ENCODE measurements around the gene CLK4. TPM values are rescaled to one million over a fixed set of nuclear protein-coding genes. Genes with fewer than 3 reads are reported as not detected.

CLK4 gene
- 20.0 and 38.3 TPM in 2 replicates for total RNA-seq

GRCh38 chr5:178626484-178627258 lies at the start of gene CLK4:
Gene CLK4 (minus strand): TSS chr5:178627050. CDS start chr5:178623416, 3,634 bp downstream.

GRCh38 chr5:178590141-178590923 lies 36.5 kb downstream of the CLK4 start, which contains the start of gene COL23A1:
Gene COL23A1 (minus strand): TSS chr5:178590393.

Other genes starting within 250 kb of the CLK4 start
- gene COL23A1, start 36.7 kb downstream of the CLK4 start, total RNA-seq, result not detected in 2 replicates
- 4.3 and 9.4 TPM in 2 replicates for gene ZNF354A, start 103.6 kb upstream of the CLK4 start, total RNA-seq
- gene ZNF354B, start 232.9 kb upstream of the CLK4 start, total RNA-seq, result 6.1 and 12.0 TPM in 2 replicates

All from endothelial cell of coronary artery (primary cell).